Esophagus (tissue), 2 donors: Measurements from ENCODE around the gene MAGEA10. TPM values are rescaled to one million over a fixed set of nuclear protein-coding genes. Genes with fewer than 3 reads are reported as not detected.
"Not testable (repeated sequence)": the region's sequence is repeated elsewhere in the genome, so short reads cannot be mapped to it uniquely, and the experiment has no call there.

ENCODE experiments used
- H3K27ac ChIP-seq, 2 donors: one replicate each; pipeline ENCODE4 v1.5.1; 2013; ENCODE audit warnings: low read depth in 2 of 2, mild to moderate bottlenecking in 2 of 2, inconsistent platforms in 1 of 2, low read length in 1 of 2, moderate library complexity in 1 of 2
- H3K27me3 ChIP-seq, 2 donors: one replicate each; pipeline ENCODE4 v1.6.1; 2013; ENCODE audit warnings: low read length in 2 of 2, control low read depth in 1 of 2, mild to moderate bottlenecking in 1 of 2; ENCODE audit not compliant: insufficient read depth in 2 of 2, control insufficient read depth in 1 of 2
- H3K36me3 ChIP-seq, 2 donors: one replicate each; pipeline ENCODE4 v1.6.1; 2013; ENCODE audit warnings: low read length in 1 of 2; ENCODE audit not compliant: control insufficient read depth in 2 of 2, insufficient read depth in 2 of 2
- H3K4me1 ChIP-seq, 2 donors: one replicate each; pipeline ENCODE4 v1.6.1; 2013; ENCODE audit warnings: low read length in 1 of 2; ENCODE audit not compliant: control insufficient read depth in 2 of 2, insufficient read depth in 2 of 2
- H3K4me3 ChIP-seq, 2 donors: one replicate each; pipeline ENCODE4 v1.5.1; 2013; ENCODE audit warnings: low read length in 2 of 2, mild to moderate bottlenecking in 2 of 2, low read depth in 1 of 2, moderate library complexity in 1 of 2
- H3K9me3 ChIP-seq, 2 donors: one replicate each; pipeline ENCODE4 v1.6.1; 2013; ENCODE audit warnings: mild to moderate bottlenecking in 2 of 2, low read depth in 1 of 2, low read length in 1 of 2, moderate library complexity in 1 of 2; ENCODE audit not compliant: control insufficient read depth in 2 of 2, insufficient read depth in 1 of 2
- WGBS, 2 donors: extraction: QIAGEN DNeasy Blood & Tissue Kit; methylation state at CpG; one replicate each; pipeline ENCODE4 v1.1.7; 2013; 5-methylcytosine and 5-hydroxymethylcytosine counted together
- polyA plus RNA-seq, 2 donors: library from polyadenylated mRNA; stranded (reverse); fragments of 200-250 nt; gene quantifications; one replicate each; pipeline ENCODE4 v1.2.3, GENCODE V29; 2013
- donor health status: healthy with polysubstance abuse.
- donor health status: Bipolar disorder and iron deficiency.

The MAGEA10 gene
- polyA plus RNA-seq, 2 donors = not detected

DNA sequence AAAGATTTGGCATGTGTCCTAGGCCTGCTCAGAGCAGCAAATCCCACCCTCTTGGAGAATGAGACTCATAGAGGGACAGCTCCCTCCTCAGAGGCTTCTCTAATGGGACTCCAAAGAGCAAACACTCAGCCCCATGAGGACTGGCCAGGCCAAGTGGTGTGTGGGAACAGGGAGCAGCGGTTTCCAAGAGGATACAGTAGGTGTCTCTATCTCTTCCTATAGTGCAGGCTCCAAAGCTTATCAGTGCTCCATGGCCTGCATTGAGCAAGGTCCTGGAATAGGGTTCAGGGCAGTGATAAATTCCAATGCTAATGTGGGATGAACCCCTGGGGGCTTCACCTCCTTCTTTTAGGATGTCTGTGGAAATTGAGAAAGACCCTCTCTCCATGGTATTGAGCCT, 15.7 kb upstream of the MAGEA10 start:
- WGBS, 2 donors = 74 to 77% methylated on average over 1 of the region's 1 CpG
- Histone ChIP-seq H3K4me3 (no peak overlapping the region), H3K27ac (no peak overlapping the region), H3K27me3 (no peaks in the 10 kb centered on the region), H3K36me3 (no peaks in the 10 kb centered on the region), H3K9me3 (no peaks in the 10 kb centered on the region), H3K4me1 (no peaks in the 10 kb centered on the region)

DNA sequence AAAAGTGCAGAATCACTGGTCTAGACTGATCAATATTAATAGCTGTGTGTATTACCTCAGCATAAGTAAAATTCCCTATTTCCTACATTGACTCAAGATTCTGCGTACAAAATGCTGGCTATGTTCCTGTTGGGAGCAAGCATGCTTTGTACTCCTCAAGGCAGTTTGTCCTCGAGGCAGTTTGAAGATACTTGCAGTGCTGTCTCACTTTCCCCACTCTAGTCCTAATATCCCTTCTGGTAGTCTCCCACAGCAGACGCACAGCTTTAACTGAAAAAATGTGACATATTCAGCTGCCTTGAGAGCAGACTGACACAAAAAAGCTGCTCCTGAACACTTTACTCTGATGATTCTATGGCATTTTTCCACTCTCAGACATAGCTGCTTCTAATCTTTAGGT, 12.9 kb upstream of the MAGEA10 start:
- H3K4me3 ChIP-seq = no peak overlapping the region

DNA sequence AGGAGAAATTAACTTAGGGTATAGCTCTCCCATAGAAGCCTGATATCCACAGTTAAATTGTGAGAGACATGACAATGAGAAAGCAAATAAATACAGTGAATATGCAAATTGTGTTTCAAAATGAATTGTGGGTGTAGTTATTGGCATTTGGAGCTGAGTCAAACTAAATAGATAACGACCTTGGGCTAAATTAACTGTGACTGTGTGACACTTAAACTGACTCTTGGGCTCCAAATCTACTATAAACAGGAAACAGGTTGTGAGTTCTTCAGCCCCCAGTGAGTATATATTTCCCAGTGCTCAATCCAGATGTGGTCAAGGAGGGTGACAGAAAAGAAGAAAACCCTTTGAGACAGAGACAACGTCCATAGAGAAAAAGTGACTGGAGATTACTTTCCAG, 11.3 kb upstream of the MAGEA10 start:
- Histone ChIP-seq H3K4me1 (no peaks in the 10 kb centered on the region), H3K36me3 (no peaks in the 10 kb centered on the region), H3K9me3 (no peaks in the 10 kb centered on the region), H3K27ac (no peak overlapping the region), H3K4me3 (no peak overlapping the region), H3K27me3 (no peaks in the 10 kb centered on the region)
- WGBS, 2 donors = 12 to 35% methylated on average over 2 of the region's 2 CpGs

More for the DNA sequence above, 12.9 kb upstream of the MAGEA10 start:
- Histone ChIP-seq H3K27me3 (no peaks in the 10 kb centered on the region), H3K4me1 (no peaks in the 10 kb centered on the region), H3K9me3 (no peaks in the 10 kb centered on the region), H3K27ac (no peak overlapping the region), H3K36me3 (no peaks in the 10 kb centered on the region)
- 79 to 82% methylated on average over 3 of the region's 3 CpGs for WGBS, 2 donors

DNA sequence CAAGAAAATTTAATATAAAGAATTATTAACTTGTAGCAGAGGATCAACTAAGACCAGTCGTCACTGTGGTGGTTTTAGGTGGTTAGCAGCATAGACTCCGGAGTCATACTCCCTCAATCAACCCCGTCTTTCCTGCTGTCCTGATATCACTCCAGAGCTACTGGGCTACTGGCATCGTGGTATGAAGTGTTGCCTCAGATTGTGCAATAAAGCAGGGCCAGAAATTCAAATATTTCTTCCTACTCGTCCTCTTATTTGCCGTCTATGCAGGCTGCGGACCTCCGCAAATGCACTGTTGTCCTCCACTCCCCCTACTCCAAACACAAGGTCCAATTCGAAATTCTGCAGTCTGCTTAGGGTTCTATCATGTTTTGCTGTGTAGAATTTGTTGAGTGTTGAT, 1.2 kb upstream of the MAGEA10 start:
- H3K4me3 ChIP-seq = no peak overlapping the region
- no peak overlapping the region for H3K27ac ChIP-seq
- H3K9me3 ChIP-seq = peaks cover 0 to 4% of the 10 kb centered on the region in 2 donors
- no peaks in the 10 kb centered on the region for H3K4me1 ChIP-seq
- H3K27me3 ChIP-seq = no peaks in the 10 kb centered on the region
- no peaks in the 10 kb centered on the region for H3K36me3 ChIP-seq
- 78 to 82% methylated on average over 9 of the region's 9 CpGs for WGBS, 2 donors

DNA sequence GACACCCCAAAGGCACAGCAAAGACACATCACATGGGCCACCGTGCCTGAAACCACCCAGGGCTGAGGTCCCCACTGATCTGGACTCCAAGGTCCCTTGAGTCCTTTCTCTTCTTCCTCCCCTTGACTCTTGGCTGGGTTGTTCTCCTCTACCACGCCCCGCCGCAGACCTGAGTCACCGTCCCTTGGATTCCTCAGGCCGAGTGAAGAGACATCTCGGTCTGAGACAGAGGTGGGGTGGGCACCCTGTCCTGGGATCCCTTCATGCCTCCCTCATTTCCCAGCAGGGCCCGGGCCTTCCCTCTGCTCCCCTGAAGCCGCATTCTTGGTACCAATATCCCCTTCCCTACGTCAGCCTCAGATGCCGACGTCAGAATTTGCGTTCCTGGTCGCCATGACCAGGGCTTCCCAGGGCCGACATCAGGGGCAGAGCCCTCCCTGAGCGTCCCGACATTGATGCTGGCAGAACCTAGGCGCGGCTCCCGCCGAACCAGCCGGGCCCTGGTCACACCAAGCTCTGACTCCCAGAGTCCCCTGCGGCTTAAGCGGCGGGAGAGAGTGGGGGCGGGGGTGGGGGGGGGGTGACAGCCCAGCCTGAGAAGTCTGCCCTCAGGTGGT, 498 bp downstream of the MAGEA10 start:
- H3K27ac ChIP-seq = no peak overlapping the region
- no peak overlapping the region for H3K4me3 ChIP-seq
- no peaks in the 10 kb centered on the region for H3K36me3 ChIP-seq
- H3K27me3 ChIP-seq = no peaks in the 10 kb centered on the region
- no peaks in the 10 kb centered on the region for H3K4me1 ChIP-seq
- 93 to 94% methylated on average over 26 of the region's 26 CpGs for WGBS, 2 donors
- H3K9me3 ChIP-seq = peaks cover 0 to 4% of the 10 kb centered on the region in 2 donors

DNA sequence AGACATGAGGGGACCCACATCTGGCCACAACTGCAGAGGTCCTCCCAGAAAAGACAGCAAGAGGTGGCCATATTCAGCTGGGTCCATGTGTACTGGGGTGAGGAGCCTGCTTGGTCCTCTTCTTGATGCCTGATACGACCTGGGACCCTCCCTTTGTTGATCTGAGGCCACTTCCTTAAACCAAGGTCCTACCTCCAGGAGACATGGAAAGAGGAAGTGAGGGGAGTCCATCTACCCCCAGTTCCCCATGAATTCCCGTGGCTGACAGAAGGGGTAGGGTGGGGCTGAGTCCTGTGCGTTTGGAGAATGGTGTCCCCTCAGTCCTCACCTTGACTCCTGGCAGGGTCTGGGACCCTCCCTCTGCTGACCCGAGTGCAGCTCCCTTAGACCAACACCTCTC, 2.1 kb downstream of the MAGEA10 start:
- 59 to 68% methylated on average over 4 of the region's 4 CpGs for WGBS, 2 donors
- no peaks in the 10 kb centered on the region for H3K4me1 ChIP-seq

DNA sequence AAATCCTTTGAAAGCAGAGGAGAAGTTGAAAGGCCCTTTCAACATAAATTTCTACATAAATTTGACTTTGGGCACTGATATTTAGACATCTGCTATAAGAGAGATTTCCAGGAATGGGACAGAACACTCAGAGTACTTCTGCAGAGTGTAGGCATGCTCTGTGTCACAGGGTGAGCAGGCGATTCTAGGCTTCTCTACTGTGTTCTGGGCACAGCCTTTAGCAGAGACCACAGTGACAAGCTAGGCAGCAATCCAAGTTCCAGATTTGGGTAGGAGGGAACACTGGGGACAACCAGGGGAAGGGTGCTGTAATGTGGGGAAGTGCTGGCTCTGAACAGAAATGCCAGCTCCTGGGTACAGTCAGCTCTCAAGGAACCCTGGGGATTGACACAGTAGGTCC, 6.9 kb downstream of the MAGEA10 start:
- peaks cover 0 to 4% of the 10 kb centered on the region in 2 donors for H3K9me3 ChIP-seq
- 85 to 87% methylated on average over 1 of the region's 1 CpG for WGBS, 2 donors
- no peak overlapping the region for H3K27ac ChIP-seq
- peaks cover 0 to 6% of the 10 kb centered on the region in 2 donors for H3K27me3 ChIP-seq
- H3K4me1 ChIP-seq = no peaks in the 10 kb centered on the region
- no peak overlapping the region for H3K4me3 ChIP-seq
- H3K36me3 ChIP-seq = no peaks in the 10 kb centered on the region

More for the DNA sequence above, 2.1 kb downstream of the MAGEA10 start:
- Histone ChIP-seq H3K9me3 (peaks cover 0 to 4% of the 10 kb centered on the region in 2 donors), H3K27me3 (no peaks in the 10 kb centered on the region), H3K27ac (no peak overlapping the region), H3K36me3 (no peaks in the 10 kb centered on the region), H3K4me3 (no peak overlapping the region)

DNA sequence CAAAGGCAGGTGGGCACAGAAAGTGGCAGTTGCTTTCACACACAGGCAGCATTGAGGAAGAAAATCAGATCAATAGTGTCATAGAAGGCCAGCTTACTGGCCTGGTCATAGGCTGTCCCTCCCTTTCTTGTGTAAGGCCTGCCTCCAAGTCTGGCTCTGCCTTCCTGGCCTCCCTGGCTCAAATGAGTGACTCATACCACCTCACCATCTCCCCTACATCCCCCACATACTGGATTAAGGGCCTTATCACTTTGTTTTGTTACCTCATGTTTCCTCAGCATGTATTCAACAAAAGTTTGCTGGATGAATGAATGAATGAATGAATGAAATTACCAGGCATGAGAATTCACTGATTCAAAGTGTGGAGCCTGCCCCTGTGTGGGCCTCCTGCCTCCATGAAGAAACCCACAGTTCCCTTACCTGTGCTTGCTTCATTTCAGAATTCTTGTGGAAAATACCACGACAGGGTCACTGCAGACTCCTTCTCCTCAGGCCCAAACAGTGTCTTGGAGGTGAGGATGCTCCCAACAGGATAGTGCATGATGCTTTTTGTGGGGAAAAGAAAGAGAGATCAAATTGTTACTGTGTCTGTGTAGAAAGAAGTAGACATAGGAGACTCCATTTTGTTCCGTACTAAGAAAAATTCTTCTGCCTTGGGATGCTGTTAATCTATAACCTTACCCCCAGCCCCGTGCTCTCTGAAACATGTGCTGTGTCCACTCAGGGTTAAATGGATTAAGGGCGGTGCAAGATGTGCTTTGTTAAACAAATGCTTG, 9.1 kb downstream of the MAGEA10 start:
- H3K4me3 ChIP-seq, H3K9me3 ChIP-seq, H3K27ac ChIP-seq, H3K4me1 ChIP-seq, H3K27me3 ChIP-seq, H3K36me3 ChIP-seq: not testable (repeated sequence)
- WGBS, 2 donors = 38 to 70% methylated on average over 3 of the region's 4 CpGs

DNA sequence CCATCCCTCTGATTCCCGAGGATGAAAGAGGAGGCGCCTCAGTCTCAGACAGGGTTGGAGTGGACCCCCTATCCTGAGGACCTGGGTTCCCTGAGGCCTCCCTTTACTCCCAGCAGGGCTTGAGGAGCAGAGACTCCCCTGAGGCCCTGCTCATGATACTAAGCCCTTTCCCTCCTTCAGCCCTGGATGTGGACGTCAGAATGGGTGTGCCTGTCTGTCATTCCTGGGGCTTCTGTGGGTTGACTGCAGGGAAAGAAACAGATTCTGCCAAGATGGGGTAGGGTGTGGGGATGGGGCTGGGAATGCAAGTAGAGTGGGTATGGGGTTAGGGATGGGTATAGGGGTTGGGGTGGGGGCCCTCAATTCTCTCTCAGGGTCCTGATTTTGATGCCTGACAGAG, 21.1 kb downstream of the MAGEA10 start:
- 78 to 80% methylated on average over 3 of the region's 3 CpGs for WGBS, 2 donors
- Histone ChIP-seq H3K27me3 (no peaks in the 10 kb centered on the region), H3K9me3 (no peaks in the 10 kb centered on the region), H3K4me3 (no peak overlapping the region), H3K27ac (no peak overlapping the region), H3K4me1 (no peaks in the 10 kb centered on the region), H3K36me3 (no peaks in the 10 kb centered on the region)

DNA sequence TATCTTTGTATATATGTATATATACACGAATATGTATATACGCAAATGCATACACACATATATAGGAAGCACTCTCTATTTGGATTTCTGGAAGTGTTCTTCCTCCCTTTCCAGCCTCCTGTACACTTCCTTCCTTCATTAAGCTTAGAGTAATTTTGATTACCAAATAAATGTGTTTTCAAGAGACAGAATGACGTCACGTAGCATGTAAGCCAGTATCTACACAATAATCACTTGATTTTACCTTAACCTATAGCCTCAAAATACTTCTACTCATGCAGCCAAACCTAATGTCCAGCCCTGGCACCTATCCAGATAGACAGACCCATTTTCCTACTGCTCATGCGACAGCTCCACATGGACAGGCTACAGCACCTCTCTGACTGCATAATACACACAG, 29.9 kb downstream of the MAGEA10 start:
- H3K27me3 ChIP-seq = no peaks in the 10 kb centered on the region
- no peaks in the 10 kb centered on the region for H3K4me1 ChIP-seq
- H3K27ac ChIP-seq = no peak overlapping the region
- no peaks in the 10 kb centered on the region for H3K9me3 ChIP-seq
- no peaks in the 10 kb centered on the region for H3K36me3 ChIP-seq
- H3K4me3 ChIP-seq = no peak overlapping the region
- 88 to 95% methylated on average over 5 of the region's 5 CpGs for WGBS, 2 donors
